Activated T-helper 2 cell treated with anti-CD3 and anti-CD28 coated beads, Interferon-gamma antibody, Interleukin-2, Interleukin-4, amounts not matched to agents 10 μg/mL and 5 μg/mL and 100 μg/mL, durations not matched to agents 14 hours and 24 hours and 36 hours (primary cell): ENCODE data around the gene GAB2. TPM values are rescaled to one million over a fixed set of nuclear protein-coding genes. Genes with fewer than 3 reads are reported as not detected.

Source experiments
- DNase-seq: peaks from one replicate; pipeline ENCODE4 v3.0.0; 2021; ENCODE audit warnings: low spot score
- H3K27ac Mint-ChIP-seq: one replicate; pipeline ENCODE4 v1.8.0; 2021; ENCODE audit warnings: mixed read lengths
- H3K27me3 Mint-ChIP-seq: one replicate; pipeline ENCODE4 v1.8.0; 2021; ENCODE audit warnings: low read depth, mixed read lengths
- H3K36me3 Mint-ChIP-seq: one replicate; pipeline ENCODE4 v1.8.0; 2021; ENCODE audit warnings: low read depth, mixed read lengths
- H3K4me1 Mint-ChIP-seq: one replicate; pipeline ENCODE4 v1.8.0; 2021; ENCODE audit warnings: low read depth, mixed read lengths
- H3K4me3 Mint-ChIP-seq: one replicate; pipeline ENCODE4 v1.8.0; 2021; ENCODE audit warnings: low read depth, mild to moderate bottlenecking, moderate library complexity, mixed read lengths
- H3K9me3 Mint-ChIP-seq: one replicate; pipeline ENCODE4 v1.8.0; 2021; ENCODE audit warnings: mixed read lengths
- intact Hi-C: fragments of 100-400 bp; cut with micrococcal nuclease; formaldehyde crosslinking; loops from one replicate; pipeline ENCODE4 v1.15.1; 2023
- total RNA-seq: library from RNA; stranded (reverse); gene quantifications from 2 replicates; pipeline ENCODE4 v1.2.3, GENCODE V29; 2022

The GAB2 gene
- total RNA-seq, 1 donor from 2014 or later: 32.8 TPM

GRCh38 chr11:78343303-78343702 is 74.3 kb downstream of the GAB2 start:
- H3K27me3 Mint-ChIP-seq: no peaks in the 10 kb centered on the region
- no peak for DNase-seq
- H3K9me3 Mint-ChIP-seq: no peaks in the 10 kb centered on the region
- H3K36me3 Mint-ChIP-seq: peaks cover 46% of the 10 kb centered on the region
- intact Hi-C loops: loop anchor here (5.0 kb wide), 5 partner anchors 34 to 219 kb away; partner anchors contain the start of genes KCTD21 and USP35
- H3K4me3 Mint-ChIP-seq: no peak overlapping the region
- peak overlapping the region; percentile 77 for H3K27ac Mint-ChIP-seq
- peaks cover 94% of the 10 kb centered on the region for H3K4me1 Mint-ChIP-seq

DNA sequence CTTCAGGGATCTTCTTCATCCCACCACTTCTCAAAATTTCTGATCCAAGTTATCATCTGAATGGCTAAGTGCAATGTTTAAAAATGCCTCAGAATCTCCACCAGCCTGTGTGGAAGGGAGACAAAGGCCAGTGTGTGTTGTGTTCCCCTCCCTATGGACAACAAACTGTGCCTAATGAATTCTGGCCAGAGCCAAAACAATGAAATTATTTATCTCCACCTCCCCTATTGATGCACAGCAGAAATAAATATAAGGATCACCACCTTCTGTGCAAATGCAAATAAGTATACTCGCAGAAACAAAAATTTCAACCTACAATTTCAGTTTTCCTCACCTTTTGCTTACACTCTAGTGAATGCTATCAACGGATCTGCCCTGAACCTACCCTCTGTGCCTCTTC is 75.8 kb downstream of the GAB2 start:
- Mint-ChIP-seq H3K27ac (peak overlapping the region; percentile 64), H3K36me3 (peaks cover 45% of the 10 kb centered on the region), H3K27me3 (no peaks in the 10 kb centered on the region), H3K9me3 (no peaks in the 10 kb centered on the region), H3K4me1 (peaks cover 94% of the 10 kb centered on the region), H3K4me3 (no peak overlapping the region)
- intact Hi-C loops: loop anchor here (5.0 kb wide), 5 partner anchors 35 to 220 kb away; partner anchors contain the start of genes KCTD21 and USP35
- no peak for DNase-seq

- DNase-seq: no peak
- peaks cover 91% of the 10 kb centered on the region for H3K4me1 Mint-ChIP-seq
- H3K36me3 Mint-ChIP-seq: peaks cover 41% of the 10 kb centered on the region
- H3K27ac Mint-ChIP-seq: peak overlapping the region; percentile 97
- peaks cover 2% of the 10 kb centered on the region for H3K9me3 Mint-ChIP-seq
- intact Hi-C loops: loop anchor here (1.0 to 5.0 kb wide), 7 partner anchors 8 to 222 kb away; partner anchors contain the start of genes KCTD21 and USP35
- peak overlapping the region; percentile 41 for H3K4me3 Mint-ChIP-seq
- no peaks in the 10 kb centered on the region for H3K27me3 Mint-ChIP-seq
Observed at GRCh38 chr11:78340530-78340929, 77.1 kb downstream of the GAB2 start.

GRCh38 chr11:78339945-78340344 is 77.7 kb downstream of the GAB2 start:
- peaks cover 91% of the 10 kb centered on the region for H3K4me1 Mint-ChIP-seq
- DNase-seq: no peak
- intact Hi-C loops: loop anchor here (1.0 to 5.0 kb wide), 9 partner anchors 8 to 222 kb away; partner anchors contain the start of genes KCTD21 and USP35
- H3K27me3 Mint-ChIP-seq: no peaks in the 10 kb centered on the region
- peaks cover 8% of the 10 kb centered on the region for H3K9me3 Mint-ChIP-seq
- H3K27ac Mint-ChIP-seq: peak overlapping the region; percentile 97
- peak overlapping the region; percentile 41 for H3K4me3 Mint-ChIP-seq
- H3K36me3 Mint-ChIP-seq: peaks cover 41% of the 10 kb centered on the region

GRCh38 chr11:78339483-78339882 is 78.1 kb downstream of the GAB2 start:
- intact Hi-C loops: loop anchor here (1.0 kb wide), 2 partner anchors 14 to 47 kb away; no protein-coding TSS in a partner anchor
- H3K36me3 Mint-ChIP-seq: peaks cover 46% of the 10 kb centered on the region
- no peak for DNase-seq
- H3K4me1 Mint-ChIP-seq: peaks cover 92% of the 10 kb centered on the region
- H3K9me3 Mint-ChIP-seq: peaks cover 11% of the 10 kb centered on the region
- H3K4me3 Mint-ChIP-seq: peak overlapping the region; percentile 41
- peak overlapping the region; percentile 97 for H3K27ac Mint-ChIP-seq
- H3K27me3 Mint-ChIP-seq: no peaks in the 10 kb centered on the region

DNA sequence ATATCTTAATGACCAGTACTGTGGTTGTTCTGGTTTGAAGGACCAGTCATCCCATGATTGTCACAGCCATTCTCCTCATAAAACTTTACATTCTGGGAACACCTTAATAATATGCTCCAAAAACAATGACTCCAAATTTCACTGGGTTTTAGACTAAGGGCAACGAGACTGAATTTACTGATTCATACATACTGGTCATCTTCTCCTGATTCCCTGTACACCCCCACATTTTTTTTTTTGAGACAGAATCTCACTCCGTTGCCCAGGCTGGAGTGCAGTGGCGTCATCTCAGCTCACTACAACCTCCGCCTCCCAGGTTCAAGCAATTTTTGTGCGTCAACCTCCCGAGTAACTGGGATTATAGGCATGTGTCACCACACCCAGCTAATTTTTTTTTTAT is 78.9 kb downstream of the GAB2 start:
- intact Hi-C loops: loop anchor here (1.0 kb wide), 2 partner anchors 13 to 46 kb away; no protein-coding TSS in a partner anchor
- Mint-ChIP-seq H3K9me3 (peaks cover 11% of the 10 kb centered on the region), H3K4me1 (peaks cover 90% of the 10 kb centered on the region), H3K27me3 (no peaks in the 10 kb centered on the region), H3K27ac (peak overlapping the region; percentile 97), H3K36me3 (peaks cover 45% of the 10 kb centered on the region), H3K4me3 (no peak overlapping the region)
- no peak for DNase-seq

DNA sequence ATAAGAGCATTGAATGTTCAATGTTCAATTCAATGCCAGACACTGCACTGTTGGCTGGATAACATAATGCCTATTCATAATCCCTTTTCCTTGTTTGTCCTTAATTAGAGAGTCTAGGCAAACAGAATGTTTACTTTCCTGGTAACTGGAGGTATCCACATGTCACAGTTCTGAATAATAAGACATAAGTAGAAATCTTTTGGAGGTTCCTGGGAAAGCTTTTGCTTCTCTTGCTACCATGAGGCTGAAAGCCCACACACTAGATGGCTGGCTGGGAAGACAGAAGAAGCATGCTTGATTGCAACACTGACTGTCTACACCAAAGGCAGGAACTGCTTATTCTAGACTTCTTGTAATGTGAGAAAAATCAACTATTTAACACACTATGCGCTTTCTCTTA is 79.5 kb downstream of the GAB2 start:
- Mint-ChIP-seq H3K4me1 (peaks cover 91% of the 10 kb centered on the region), H3K27ac (peak overlapping the region; percentile 97), H3K9me3 (peaks cover 11% of the 10 kb centered on the region)

DNA sequence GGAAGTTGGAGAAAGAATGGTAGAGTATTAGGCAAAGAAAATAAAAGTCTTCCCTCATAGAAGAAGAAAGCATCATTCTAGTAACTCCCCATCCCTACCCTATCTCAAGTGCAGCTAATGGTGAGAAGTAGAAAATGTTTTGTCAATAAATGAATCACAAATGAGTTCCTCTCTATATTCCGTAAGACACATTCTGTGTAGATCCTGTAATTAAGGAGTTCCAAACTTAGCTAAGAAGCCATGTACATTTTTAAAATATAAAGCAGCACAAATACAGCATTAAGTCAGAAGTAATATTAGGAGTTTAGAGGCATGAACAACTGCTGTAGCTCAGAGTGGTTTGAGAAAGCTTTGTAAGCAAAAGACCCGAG is 80.1 kb downstream of the GAB2 start:
- H3K36me3 Mint-ChIP-seq: peaks cover 45% of the 10 kb centered on the region
- peak overlapping the region; percentile 97 for H3K27ac Mint-ChIP-seq

More for the DNA sequence above, 79.5 kb downstream of the GAB2 start:
- intact Hi-C loops: no loop called here
- no peak for DNase-seq
- Mint-ChIP-seq H3K4me3 (no peak overlapping the region), H3K27me3 (no peaks in the 10 kb centered on the region), H3K36me3 (peaks cover 48% of the 10 kb centered on the region)

DNA sequence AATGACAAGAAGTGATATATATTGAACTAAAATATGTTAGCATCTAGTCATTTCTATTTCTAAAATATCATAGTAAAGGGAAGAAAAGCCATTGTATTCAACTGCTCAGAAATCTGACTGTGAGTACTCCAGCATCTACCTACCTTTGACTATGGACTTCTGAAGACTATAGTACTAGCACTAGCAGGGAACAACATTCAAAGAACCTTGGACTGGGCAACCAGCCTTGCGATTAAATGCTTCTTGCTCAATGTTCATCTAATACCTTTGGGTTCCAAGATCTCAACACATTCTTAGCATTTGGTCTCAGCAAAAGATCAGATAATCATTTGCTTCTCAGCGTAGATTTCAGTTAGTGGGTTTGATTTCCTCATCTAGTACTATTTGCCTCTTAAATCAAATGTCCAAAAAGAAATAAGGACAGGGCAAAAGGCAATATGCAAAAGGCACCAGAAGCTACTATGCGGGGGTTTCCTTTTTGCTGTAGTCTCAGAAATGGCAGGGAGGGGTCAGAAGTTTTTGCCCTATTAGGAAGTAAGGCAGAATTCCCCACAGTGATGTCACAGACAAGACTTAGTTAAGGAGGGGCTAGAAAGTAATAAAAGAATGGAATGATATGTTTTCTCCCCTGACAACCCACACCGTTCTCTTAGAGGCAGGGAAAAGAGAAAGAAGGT is 80.6 kb downstream of the GAB2 start:
- H3K36me3 Mint-ChIP-seq: peaks cover 45% of the 10 kb centered on the region

More for the DNA sequence above, 80.1 kb downstream of the GAB2 start:
- no peaks in the 10 kb centered on the region for H3K27me3 Mint-ChIP-seq
- no peak overlapping the region for H3K4me3 Mint-ChIP-seq
- no peak for DNase-seq
- H3K4me1 Mint-ChIP-seq: peaks cover 91% of the 10 kb centered on the region
- intact Hi-C loops: no loop called here
- peaks cover 11% of the 10 kb centered on the region for H3K9me3 Mint-ChIP-seq

GRCh38 chr11:78334109-78334508 is 83.5 kb downstream of the GAB2 start:
- H3K27me3 Mint-ChIP-seq: no peaks in the 10 kb centered on the region
- H3K36me3 Mint-ChIP-seq: peaks cover 54% of the 10 kb centered on the region
- peak overlapping the region; percentile 69 for H3K27ac Mint-ChIP-seq
- H3K4me1 Mint-ChIP-seq: peaks cover 89% of the 10 kb centered on the region
- intact Hi-C loops: loop anchor here (5.0 kb wide), 1 partner anchor 107 kb away; no protein-coding TSS in a partner anchor
- no peak for DNase-seq
- peak overlapping the region; percentile 7 for H3K4me3 Mint-ChIP-seq
- peaks cover 11% of the 10 kb centered on the region for H3K9me3 Mint-ChIP-seq

More for the DNA sequence above, 80.6 kb downstream of the GAB2 start:
- no peak for DNase-seq
- intact Hi-C loops: no loop called here
- Mint-ChIP-seq H3K4me3 (no peak overlapping the region), H3K9me3 (peaks cover 11% of the 10 kb centered on the region), H3K4me1 (peaks cover 93% of the 10 kb centered on the region), H3K27ac (peak overlapping the region; percentile 97), H3K27me3 (no peaks in the 10 kb centered on the region)

DNA sequence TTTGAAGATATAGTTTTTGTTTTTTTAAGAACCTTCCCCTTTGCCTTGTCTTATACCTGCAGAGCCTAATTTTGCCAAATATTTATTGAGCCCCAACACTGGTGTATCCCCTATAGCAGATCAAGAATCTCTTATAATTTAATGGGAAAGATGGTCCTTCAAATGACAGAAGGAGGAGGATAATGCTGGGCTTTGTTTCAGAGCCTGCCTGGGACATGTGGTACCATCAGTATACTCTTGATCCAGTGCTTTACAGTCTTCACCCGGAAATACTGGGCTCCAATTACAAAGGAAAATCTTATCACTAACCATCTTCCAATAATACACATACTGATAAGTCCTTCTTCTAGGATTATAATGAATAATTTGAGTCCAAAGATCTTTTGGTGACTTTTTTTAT is 84.7 kb downstream of the GAB2 start:
- peak overlapping the region; percentile 90 for H3K27ac Mint-ChIP-seq
- intact Hi-C loops: loop anchor here (1.0 to 5.0 kb wide), 3 partner anchors 7 to 106 kb away; no protein-coding TSS in a partner anchor
- H3K27me3 Mint-ChIP-seq: no peaks in the 10 kb centered on the region
- no peak for DNase-seq
- H3K4me1 Mint-ChIP-seq: peaks cover 89% of the 10 kb centered on the region
- peaks cover 11% of the 10 kb centered on the region for H3K9me3 Mint-ChIP-seq
- H3K4me3 Mint-ChIP-seq: peak overlapping the region; percentile 47
- H3K36me3 Mint-ChIP-seq: peaks cover 65% of the 10 kb centered on the region

DNA sequence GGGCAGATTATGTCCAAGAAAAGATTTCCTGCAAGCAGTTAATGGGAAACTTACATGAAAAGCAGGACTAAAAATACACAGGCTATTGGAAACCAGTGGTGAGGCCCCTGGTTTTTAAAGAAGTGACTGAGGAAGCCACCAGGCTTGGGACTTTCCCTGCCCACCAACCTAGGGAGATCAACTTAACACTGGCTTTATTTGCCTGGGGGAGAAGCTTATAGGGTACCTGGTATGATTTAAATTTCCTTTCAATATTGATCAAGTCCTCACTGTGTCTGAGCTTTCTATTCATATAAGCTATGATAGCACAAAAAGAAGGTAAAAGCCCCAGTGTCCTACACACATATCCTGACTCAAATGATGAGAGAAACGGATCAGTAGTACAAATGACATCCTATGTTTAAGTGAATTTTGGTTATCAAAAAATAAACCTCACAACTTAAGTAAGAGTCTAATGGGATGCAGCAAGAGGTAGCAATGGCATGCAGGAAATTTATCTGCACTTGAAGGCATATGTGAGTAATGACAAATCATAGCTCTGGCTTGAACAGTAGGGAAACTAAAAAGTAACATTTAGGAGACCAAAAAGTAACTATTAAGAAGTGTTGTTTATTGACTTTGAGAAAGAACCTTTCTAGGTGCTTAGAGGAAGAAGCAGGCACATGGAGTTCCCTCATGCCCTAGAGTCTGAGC is 85.3 kb downstream of the GAB2 start:
- H3K4me1 Mint-ChIP-seq: peaks cover 87% of the 10 kb centered on the region
- peaks cover 11% of the 10 kb centered on the region for H3K9me3 Mint-ChIP-seq
- DNase-seq: no peak
- peak overlapping the region; percentile 47 for H3K4me3 Mint-ChIP-seq
- intact Hi-C loops: loop anchor here (1.0 to 5.0 kb wide), 3 partner anchors 8 to 105 kb away; no protein-coding TSS in a partner anchor
- H3K27ac Mint-ChIP-seq: peak overlapping the region; percentile 90
- peaks cover 68% of the 10 kb centered on the region for H3K36me3 Mint-ChIP-seq
- H3K27me3 Mint-ChIP-seq: no peaks in the 10 kb centered on the region
